T47D (cell line): ENCODE results near the gene ANKFN1.

Experiments
- DNase-seq, 2 experiments: peaks; one replicate each; pipeline versions ENCODE4 v3.0.0 to v3.0.0-alpha.2; 2011 to 2012; ENCODE audit warnings: low read depth in 1 of 2, low spot score in 1 of 2
- JUND ChIP-seq: IDR thresholded peaks from 2 replicates; pipeline ENCODE4 v1.6.1; 2012; ENCODE audit warnings: low read depth
- in situ Hi-C: cut with HindIII; loops from 2 replicates; pipeline ENCODE4 v1.10.0; 2016; ENCODE audit warnings: low sequenced_read_pairs, low pct_unique_long_range_greater_than_20kb

ANKFN1 gene

DNA sequence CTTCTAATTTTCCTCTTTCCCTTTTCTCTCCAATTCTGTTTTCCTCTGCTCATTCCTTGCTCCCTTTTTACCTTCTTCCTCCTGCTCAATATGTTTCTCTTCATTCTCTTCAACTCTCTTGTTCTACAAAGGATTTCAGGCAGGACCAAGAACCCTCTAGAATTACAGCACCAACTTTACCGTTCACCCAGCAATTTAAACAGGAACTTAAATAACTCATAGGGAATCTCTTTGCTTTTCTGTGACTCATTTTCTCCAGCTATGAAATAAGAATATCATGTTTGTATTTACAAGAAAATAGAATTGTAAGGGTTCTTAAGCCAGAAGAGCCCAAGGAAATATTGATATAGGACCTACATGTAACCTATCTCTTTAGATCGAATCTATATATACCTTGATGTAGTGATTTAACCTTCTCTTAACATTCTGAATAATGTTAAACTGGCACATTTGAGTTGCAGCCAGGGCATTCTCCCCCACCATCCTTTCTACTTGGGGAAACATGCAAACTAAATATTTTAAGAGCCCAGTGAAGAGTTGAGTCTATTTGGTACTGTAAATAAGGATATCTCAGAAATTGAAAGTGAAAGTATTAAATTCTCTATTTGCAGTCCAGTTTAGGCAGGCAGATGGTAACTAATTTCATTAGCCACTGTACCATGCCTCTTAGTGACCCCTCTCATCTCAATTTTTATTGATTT, 137.0 kb downstream of the ANKFN1 start:
- no peak for DNase-seq
- in situ Hi-C loops: no loop called here
- no peak for TF ChIP-seq JUND

DNA sequence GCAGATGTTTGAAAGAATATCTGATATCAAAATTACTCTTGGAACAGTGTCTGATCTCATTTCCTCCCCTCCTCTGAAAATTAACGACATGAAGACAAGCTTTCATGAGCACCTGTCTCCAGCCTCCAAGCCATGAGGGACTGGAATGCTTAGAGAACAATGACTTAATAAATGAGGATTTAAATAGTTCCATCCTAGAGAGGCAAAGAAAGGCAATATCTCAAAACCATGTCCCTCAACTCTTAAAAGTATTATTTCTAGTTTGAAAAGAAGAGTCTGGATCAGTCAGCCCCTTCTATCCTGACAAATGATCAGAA, 137.5 kb downstream of the ANKFN1 start:
- in situ Hi-C loops: no loop called here
- no peak for DNase-seq
- TF ChIP-seq JUND: no peak

DNA sequence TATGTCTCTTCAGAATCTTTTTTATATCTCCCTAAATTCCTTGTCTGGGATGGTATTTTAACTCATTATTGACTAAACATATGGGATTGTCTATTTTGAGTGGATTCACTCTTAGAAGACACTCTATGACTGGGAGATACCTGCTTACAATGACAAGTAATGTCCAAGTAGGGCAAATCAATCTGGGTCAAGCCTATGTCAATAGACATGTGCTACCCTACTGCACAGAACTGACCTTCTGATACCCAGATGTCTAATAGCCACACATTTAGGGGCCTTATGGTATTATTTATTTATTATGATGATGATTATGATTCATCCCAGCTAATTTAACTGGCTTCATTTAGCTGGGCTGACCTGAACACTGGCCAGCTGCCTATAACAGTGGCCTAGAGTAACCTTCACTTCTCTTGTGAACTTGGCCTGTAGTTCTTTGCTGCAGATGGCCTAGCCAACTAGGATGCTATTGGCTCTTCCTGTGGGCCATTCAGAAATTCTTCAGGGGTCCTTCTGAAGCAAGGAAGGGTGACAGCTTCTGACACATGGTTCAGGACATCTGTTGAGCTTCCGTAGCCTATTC, 138.0 kb downstream of the ANKFN1 start:
- in situ Hi-C loops: no loop called here
- DNase-seq: no peak
- no peak for TF ChIP-seq JUND

DNA sequence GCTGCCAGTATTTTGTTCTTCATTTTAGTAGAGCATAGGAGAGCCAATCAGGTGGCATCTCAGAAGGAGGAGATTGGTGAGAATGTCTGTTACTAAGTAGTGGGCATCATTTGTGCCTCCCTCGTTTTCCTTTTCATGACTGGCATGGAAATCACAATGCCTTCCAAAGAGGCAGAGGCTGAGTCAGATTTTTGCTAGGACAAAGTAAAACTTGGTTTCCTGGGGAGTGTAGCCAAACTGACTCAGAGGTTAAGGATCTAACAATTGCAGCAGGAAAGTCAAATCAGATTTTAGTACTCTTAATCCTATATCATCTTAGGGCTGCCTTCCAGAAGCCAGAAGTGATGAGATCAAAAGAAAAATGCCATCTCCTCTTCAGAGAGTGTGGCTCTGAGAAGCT, 138.7 kb downstream of the ANKFN1 start:
- in situ Hi-C loops: no loop called here
- DNase-seq: no peak
- no peak for TF ChIP-seq JUND

DNA sequence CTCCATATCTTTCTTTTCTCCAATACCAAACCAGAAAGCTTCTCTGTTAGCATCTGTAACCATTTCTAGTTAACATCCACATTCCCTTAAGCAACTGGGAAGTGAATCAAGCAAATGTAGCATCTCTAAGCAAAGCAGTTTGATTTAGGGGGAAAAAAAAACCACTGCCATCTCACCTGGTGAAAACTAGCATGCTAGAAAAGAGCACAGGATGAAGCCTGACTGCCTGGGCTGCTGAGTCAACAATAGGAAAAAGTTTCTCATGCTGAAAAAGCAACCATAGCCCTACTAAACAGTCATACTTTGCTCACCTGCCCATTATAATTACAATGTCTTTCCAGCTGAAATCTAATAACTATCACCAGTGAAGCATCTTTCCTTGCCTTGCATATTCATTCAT, 139.3 kb downstream of the ANKFN1 start:
- DNase-seq: no peak
- in situ Hi-C loops: no loop called here
- no peak for TF ChIP-seq JUND

DNA sequence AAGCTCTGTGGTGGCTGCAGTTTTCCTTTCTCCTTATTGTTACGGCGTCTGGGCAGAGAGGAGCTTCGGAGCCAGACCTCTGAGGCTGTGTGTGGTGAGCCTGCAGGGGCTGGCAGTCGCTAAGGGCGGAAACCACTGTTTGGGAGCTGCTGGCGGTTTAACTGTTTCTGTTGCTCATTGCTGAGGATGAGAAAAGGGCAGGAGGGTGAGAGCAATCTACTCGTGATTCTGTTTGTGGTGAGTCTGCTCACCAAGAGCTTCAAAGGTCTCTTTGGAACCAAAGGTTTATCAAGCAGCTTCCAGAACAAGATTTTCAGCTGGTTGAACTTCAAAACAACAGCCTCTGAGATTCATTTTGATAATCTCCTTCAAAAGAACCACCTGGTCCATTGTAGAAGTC, 143.9 kb downstream of the ANKFN1 start:
- DNase-seq: no peak
- in situ Hi-C loops: no loop called here

DNA sequence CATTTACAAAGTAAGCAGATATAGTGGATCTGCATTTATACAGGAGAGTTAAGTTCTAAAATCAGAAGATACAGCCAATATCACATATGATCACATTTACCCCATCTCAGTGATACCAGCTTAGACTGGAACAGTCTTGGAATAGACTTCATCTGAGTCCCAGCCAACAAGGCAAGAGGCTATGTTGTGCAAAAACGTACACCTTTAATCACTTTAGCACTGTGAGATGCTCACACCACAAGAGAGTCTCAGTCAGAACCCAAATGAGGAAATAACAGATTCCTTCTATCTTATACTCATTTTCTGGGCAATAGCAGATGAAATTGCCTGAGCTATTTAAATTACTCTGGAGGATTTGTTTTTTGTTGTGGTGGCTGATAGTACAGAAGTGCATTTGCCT, 145.6 kb downstream of the ANKFN1 start:
- DNase-seq: no peak
- no peak for TF ChIP-seq JUND
- in situ Hi-C loops: no loop called here

More for the DNA sequence above, 143.9 kb downstream of the ANKFN1 start:
- no peak for TF ChIP-seq JUND

DNA sequence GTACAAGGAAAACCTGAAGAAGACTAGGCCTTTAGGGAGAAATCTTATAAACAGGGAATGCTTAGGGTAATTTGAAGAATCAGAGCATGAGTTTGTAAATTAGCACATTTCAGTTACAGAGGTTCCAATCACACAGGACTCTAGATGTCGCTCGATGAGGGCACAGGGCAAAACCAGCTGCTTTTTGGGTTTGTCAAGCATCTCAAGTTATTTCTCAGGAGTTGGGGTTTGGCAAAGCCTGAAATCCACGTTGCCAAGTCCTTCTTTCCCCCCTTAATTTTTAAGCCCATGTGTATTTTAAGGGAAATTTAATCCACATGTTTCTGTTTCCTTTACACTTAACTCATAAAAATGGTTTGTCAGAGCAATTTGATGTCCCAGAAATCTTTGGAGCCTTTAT, 146.9 kb downstream of the ANKFN1 start:
- in situ Hi-C loops: no loop called here
- DNase-seq: no peak
- no peak for TF ChIP-seq JUND

DNA sequence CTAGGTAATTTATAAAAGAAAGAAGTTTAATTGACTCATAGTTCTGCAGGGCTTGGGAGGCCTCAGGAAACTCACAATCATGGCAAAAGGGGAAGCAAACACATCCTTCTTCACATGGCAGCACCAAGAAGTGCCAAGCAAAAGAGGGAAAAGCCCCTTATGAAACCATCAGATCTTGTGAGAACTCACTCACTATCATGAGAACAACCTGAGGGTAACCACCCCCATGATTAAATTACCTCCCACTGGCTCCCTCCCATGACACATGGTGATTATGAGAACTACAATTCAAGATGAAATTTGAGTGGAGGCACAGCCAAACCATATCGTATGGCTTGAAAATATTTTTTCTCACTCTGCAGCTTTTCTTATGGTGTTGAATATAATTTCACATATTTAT, 151.7 kb downstream of the ANKFN1 start:
- no peak for TF ChIP-seq JUND
- DNase-seq: no peak
- in situ Hi-C loops: no loop called here

DNA sequence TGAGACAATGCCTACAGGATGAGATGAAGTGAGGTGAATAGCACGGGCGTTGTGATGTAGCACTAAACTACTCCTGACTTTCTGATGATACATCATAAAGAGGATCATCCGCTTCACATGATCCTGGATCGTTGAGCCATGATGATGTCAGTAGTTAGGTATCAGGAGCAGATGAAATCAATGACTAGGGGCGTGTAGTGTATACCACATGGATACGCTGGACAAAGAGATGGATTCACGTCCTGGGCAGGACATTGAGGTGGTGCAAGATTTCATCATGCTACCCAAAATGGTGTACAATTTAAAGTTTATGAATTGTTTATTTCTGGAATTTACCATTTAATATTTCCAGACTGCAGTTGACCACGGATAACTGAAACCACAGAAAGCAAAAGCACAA, 156.6 kb downstream of the ANKFN1 start:
- DNase-seq: no peak
- in situ Hi-C loops: no loop called here
- no peak for TF ChIP-seq JUND

DNA sequence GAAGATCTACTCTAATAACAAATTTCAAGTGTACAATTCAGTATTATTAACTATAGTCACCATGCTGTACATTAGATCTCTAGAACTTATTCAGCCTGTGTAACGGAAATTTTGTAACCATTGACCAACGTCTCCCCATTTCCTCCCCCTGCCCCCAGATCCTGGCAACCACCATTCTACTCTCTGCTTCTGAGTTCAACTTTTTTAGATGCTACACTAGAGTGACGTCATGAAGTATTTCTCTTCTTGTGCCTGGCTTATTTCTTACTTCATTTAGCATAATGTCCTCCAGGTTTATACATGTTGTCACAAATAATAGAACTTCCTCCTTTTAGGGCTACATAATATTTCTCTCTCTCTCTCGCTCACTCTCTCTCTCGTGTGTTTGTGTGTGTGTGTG, 157.5 kb downstream of the ANKFN1 start:
- no peak for TF ChIP-seq JUND
- in situ Hi-C loops: no loop called here
- no peak for DNase-seq

DNA sequence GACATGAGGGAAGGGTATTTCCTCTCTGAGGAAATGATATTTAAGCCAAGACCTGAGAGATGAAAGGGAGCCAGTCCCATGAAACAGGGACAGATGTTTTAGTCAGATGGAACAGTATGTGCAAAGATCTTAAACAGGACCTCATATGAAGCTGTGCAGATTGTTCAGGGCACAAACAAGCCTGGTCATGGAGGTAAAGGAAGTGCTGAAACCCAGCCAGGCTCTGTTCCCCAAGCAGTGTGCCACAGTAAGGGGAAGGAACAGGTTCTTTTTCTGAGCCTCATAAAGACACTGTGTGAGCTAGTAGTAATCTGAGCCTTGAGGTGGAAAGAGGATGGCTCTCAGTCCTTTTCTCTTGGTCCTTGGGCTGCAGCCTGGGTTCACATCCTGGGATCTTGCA, 159.9 kb downstream of the ANKFN1 start:
- in situ Hi-C loops: no loop called here
- DNase-seq: no peak
- no peak for TF ChIP-seq JUND

DNA sequence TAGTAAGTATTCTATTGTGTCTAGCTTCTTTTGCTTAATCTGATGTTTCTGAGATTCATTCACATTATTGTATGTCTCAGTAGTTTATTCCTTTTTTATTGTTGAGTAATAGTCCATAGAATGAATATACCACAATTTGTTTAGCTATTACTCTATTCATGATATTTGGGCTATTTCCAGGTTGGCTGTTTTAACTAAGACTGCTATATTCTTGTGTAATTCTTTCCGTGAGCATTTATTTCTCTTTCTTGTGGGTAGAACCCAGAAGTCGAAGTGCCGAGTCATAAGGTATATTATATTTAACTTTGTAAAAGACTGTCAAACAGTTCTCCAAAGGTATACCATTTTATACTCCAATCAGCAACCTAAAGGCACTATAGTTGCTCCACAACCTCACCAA, 160.8 kb downstream of the ANKFN1 start:
- in situ Hi-C loops: no loop called here
- DNase-seq: no peak
- no peak for TF ChIP-seq JUND

DNA sequence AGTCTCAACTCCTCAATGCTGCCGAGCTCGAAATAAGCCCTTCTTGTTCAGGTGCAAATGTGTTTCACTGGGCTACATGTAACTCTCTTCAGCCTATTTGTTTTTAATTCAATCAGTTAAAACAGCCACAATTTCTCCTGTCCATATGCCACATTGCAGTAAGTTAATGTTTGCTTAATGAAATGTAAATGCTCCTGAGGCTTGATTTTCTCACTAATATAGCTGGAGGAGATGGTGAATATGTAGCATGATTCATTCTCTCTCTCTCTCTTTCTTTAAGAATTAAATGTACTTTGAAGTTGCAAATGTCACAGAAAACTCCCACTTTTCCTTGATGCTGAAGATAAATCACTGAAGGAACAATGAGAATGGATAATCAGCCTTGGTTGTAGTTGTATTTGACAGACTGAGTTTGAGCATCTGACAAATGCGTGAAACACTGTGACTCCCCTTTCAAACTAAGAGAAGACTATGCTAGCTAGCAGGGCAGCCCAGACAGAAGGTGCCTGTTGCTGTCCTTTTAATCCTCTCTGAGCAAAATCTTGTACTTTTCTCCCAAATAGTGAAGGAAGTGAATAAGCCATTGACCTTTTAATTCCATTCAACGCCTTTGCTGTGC, 161.8 kb downstream of the ANKFN1 start:
- in situ Hi-C loops: no loop called here
- no peak for TF ChIP-seq JUND
- DNase-seq: no peak
